Fibroblast of the aortic adventitia (primary cell): Measurements from ENCODE around the gene SYNE3. TPM values are rescaled to one million over a fixed set of nuclear protein-coding genes. Genes with fewer than 3 reads are reported as not detected.

Experiments used
- DNase-seq: peaks from one replicate; pipeline ENCODE4 v3.0.0-alpha.2; 2010; ENCODE audit warnings: low read depth
- H3K4me3 ChIP-seq: 2 replicates; pipeline ENCODE4 v1.5.1; 2011; ENCODE audit warnings: low read depth, mild to moderate bottlenecking, control low read depth, low read length, moderate library complexity
- CTCF ChIP-seq: IDR thresholded peaks from 2 replicates; pipeline ENCODE4 v1.5.1; 2011; ENCODE audit warnings: mild to moderate bottlenecking, low read length, control low read depth, inconsistent platforms; ENCODE audit not compliant: insufficient read depth
- total RNA-seq: library from RNA; depleted of rRNA; stranded (reverse); fragments of >200 nt; gene quantifications from 2 replicates; pipeline ENCODE4 v1.2.3, GENCODE V29; 2012; ENCODE audit warnings: low replicate concordance

Gene SYNE3
- total RNA-seq = 19.3 and 63.4 TPM in 2 replicates

GRCh38 chr14:95516554-95517181 lies at the start of gene SYNE3:
Gene SYNE3 (minus strand): TSS chr14:95516650. CDS start chr14:95475821, 40,829 bp downstream.
- DNase-seq = no peak
- TF ChIP-seq CTCF = no peak
- peak within 1 kb of the TSS; percentile 71 for H3K4me3 ChIP-seq

- DNase-seq = peak; percentile 64
- TF ChIP-seq CTCF = no peak
- H3K4me3 ChIP-seq = no peak overlapping the region
Observed at GRCh38 chr14:95564060-95564459, 47.6 kb upstream of the SYNE3 start.

- peak overlapping the region; percentile 48 for H3K4me3 ChIP-seq
- DNase-seq = peak; percentile 63
Observed at GRCh38 chr14:95562892-95563685, 46.6 kb upstream of the SYNE3 start.

GRCh38 chr14:95561001-95561412 lies 44.6 kb upstream of the SYNE3 start:
- TF ChIP-seq CTCF = peak; percentile 89
- DNase-seq = peak; percentile 85
- H3K4me3 ChIP-seq = no peak overlapping the region

More at GRCh38 chr14:95562892-95563685, 46.6 kb upstream of the SYNE3 start:
- no peak for TF ChIP-seq CTCF

GRCh38 chr14:95559203-95559602 lies 42.8 kb upstream of the SYNE3 start:
- no peak for DNase-seq
- TF ChIP-seq CTCF = no peak
- H3K4me3 ChIP-seq = no peak overlapping the region

GRCh38 chr14:95557832-95558231 lies 41.4 kb upstream of the SYNE3 start:
- TF ChIP-seq CTCF = no peak
- no peak overlapping the region for H3K4me3 ChIP-seq
- no peak for DNase-seq
